Left ventricle myocardium inferior (tissue), 1 donor: ENCODE results near the gene INPP4A. TPM values are rescaled to one million over a fixed set of nuclear protein-coding genes. Genes with fewer than 3 reads are reported as not detected.

Experiments
- DNase-seq: peaks from one replicate; pipeline ENCODE4 v3.0.0-alpha.2; 2020
- H3K27ac ChIP-seq: fragments of 200-600 bp; replicated peaks from 2 replicates; pipeline ENCODE4 v1.8.0; 2021
- H3K27me3 ChIP-seq: fragments of 200-600 bp; 2 replicates; pipeline ENCODE4 v1.8.0; 2021; ENCODE audit warnings: low read depth
- H3K36me3 ChIP-seq: fragments of 200-600 bp; 2 replicates; pipeline ENCODE4 v1.8.0; 2021
- H3K4me1 ChIP-seq: fragments of 200-600 bp; 2 replicates; pipeline ENCODE4 v1.8.0; 2021
- H3K4me3 ChIP-seq: fragments of 200-600 bp; 2 replicates; pipeline ENCODE4 v1.8.0; 2021; ENCODE audit warnings: mild to moderate bottlenecking, moderate library complexity
- H3K9me3 ChIP-seq: fragments of 200-600 bp; replicated peaks from 2 replicates; pipeline ENCODE4 v1.8.0; 2021
- intact Hi-C: fragments of 100-400 bp; cut with micrococcal nuclease; formaldehyde crosslinking; loops from one replicate; pipeline ENCODE4 v1.11.0; 2022
- total RNA-seq: library from RNA; stranded (reverse); fragmentation: NEBNext Ultra II Directional; extraction: Animal tissue kit (Norgen Biotek cat#: 25700); gene quantifications from one replicate; pipeline ENCODE4 v1.2.1, GENCODE V29; 2021
- TF ChIP-seq, protein P1 (sequence below): fragments of 200-600 bp; IDR thresholded peaks from 2 replicates; pipeline ENCODE4 v1.8.0; 2021; ENCODE audit warnings: antibody characterized with exemption, mild to moderate bottlenecking, borderline replicate concordance
- donor health status: DM: no; HTN: yes; CAD: no; lungs with severe emphysema.

INPP4A gene
- total RNA-seq, 1 donor from 2014 or later: 20.8 TPM

DNA sequence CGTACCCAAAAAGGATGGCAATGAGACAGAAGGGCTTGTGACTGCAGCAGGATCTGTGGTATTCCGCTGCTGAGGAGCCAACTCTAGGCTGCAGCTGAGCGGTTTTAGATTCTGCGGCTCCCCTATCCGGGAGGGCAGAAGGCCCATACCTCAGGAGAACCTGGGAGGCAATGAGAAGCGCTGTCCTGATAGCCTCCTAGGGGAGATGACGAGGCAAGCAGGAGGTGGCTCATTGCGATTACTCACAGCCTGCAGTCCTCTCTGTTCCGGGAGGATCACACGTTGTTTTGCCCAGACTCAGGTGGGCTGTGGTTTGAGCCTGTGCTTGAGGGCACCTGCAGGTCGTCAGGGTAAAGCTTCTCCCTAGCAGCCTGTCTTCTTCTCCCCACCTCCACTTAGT, 98.6 kb downstream of the INPP4A start:
- no peak overlapping the region for H3K4me3 ChIP-seq
- H3K9me3 ChIP-seq: no peaks in the 10 kb centered on the region
- H3K4me1 ChIP-seq: no peaks in the 10 kb centered on the region
- TF ChIP-seq, protein P1, sequence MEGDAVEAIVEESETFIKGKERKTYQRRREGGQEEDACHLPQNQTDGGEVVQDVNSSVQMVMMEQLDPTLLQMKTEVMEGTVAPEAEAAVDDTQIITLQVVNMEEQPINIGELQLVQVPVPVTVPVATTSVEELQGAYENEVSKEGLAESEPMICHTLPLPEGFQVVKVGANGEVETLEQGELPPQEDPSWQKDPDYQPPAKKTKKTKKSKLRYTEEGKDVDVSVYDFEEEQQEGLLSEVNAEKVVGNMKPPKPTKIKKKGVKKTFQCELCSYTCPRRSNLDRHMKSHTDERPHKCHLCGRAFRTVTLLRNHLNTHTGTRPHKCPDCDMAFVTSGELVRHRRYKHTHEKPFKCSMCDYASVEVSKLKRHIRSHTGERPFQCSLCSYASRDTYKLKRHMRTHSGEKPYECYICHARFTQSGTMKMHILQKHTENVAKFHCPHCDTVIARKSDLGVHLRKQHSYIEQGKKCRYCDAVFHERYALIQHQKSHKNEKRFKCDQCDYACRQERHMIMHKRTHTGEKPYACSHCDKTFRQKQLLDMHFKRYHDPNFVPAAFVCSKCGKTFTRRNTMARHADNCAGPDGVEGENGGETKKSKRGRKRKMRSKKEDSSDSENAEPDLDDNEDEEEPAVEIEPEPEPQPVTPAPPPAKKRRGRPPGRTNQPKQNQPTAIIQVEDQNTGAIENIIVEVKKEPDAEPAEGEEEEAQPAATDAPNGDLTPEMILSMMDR: no peak
- peaks cover 85% of the 10 kb centered on the region for H3K36me3 ChIP-seq
- H3K27me3 ChIP-seq: no peaks in the 10 kb centered on the region
- no peak overlapping the region for H3K27ac ChIP-seq
- intact Hi-C loops: no loop called here
- DNase-seq: no peak

DNA sequence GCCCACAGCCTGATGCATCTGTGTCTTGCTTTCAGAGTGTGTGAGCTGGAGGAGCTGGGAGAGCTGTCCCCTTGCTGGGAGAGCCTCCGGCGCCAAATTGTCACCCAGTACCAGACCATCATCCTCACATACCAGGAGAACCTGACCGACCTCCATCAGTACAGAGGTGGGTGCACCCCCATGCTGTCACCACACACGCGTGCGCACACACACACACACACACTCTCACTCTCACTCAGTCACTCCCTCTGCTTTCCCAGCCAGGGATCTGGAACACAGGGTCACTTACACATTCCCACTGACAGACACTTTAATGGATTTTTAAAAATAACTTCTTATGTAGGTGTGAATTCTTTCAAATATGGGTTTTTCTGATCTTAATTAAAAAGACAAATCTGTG, 99.2 kb downstream of the INPP4A start:
- Histone ChIP-seq H3K27me3 (no peaks in the 10 kb centered on the region), H3K9me3 (no peaks in the 10 kb centered on the region), H3K4me1 (no peaks in the 10 kb centered on the region), H3K27ac (no peak overlapping the region), H3K36me3 (peaks cover 85% of the 10 kb centered on the region), H3K4me3 (no peak overlapping the region)
- no peak for DNase-seq
- TF ChIP-seq, protein P1: no peak
- intact Hi-C loops: no loop called here

DNA sequence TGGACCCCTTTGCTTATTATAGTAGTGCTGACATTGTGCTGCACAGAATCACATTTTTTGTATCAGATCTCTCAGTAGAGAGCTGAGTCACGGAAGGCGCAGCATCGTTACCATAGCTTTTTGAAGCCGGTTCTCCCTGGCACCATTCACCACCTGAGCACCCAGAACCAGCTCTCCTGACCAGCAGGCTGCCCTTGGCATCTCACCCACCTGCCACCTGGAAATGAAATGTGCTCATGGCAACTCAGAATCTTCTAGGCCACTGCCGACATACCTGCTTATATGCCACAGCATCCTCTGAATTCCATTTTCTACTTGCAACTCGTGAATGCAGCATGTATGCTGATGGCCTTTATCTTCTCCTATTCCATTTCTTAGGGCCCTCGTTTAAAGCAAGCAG, 100.9 kb downstream of the INPP4A start:
- intact Hi-C loops: no loop called here
- Histone ChIP-seq H3K27ac (no peak overlapping the region), H3K9me3 (no peaks in the 10 kb centered on the region), H3K36me3 (peaks cover 80% of the 10 kb centered on the region), H3K4me1 (no peaks in the 10 kb centered on the region), H3K4me3 (no peak overlapping the region), H3K27me3 (no peaks in the 10 kb centered on the region)
- TF ChIP-seq, protein P1: no peak
- no peak for DNase-seq

DNA sequence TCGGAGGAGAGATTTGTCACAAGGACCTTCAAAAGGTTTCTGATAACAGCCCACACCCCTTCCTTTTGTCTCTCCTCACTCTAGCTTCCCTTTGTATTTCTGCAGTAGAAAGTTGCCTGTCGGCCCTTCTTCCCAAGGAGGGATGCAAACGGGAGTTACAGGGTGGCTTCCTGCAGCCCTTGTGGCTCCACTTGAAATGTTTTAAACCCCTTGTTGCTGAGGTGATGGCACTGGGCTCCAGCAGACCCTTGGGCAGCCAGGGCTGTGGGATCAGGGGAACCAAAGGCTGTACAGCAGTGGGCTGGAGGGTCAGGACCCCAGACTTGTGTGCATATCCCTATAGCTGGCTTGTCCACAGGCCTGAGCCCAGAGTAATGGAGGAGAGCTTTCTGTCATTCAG, 101.5 kb downstream of the INPP4A start:
- Histone ChIP-seq H3K36me3 (peaks cover 80% of the 10 kb centered on the region), H3K9me3 (no peaks in the 10 kb centered on the region)

DNA sequence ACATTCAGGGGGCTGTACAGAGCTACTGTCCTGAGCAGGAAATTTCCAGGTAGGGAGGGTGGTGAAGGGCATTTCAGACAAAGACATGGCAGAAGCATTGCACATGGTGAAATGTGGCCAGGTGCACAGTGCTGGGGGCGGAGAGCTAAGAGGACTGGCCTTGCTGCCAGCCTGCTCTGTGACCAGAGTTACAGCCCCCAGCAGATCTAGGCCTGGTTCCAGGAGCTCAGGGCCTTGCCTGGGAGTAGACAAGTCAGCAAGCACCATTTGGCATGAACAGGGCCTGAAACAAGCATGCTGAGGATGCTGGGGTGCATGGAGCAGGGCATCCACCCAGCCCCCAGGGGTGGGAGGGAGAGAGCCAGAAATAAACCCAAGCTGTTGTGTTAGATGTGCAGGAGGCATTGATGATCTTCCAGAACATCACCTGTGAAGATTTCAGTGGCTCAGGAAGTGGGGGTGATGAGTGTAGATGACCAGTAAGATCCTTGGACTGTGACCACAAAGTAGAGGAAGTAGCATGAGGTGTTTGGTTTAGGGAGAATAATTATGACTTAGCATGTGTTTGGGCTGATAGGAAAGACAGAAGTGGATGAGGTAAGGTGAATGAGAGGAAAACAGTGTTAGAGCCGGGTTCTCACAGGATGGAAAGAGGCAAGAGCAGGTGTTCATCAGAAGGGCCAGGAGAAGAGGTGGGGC, 102.6 kb downstream of the INPP4A start:
- intact Hi-C loops: no loop called here
- no peak overlapping the region for H3K4me3 ChIP-seq
- H3K9me3 ChIP-seq: no peaks in the 10 kb centered on the region
- H3K36me3 ChIP-seq: peaks cover 77% of the 10 kb centered on the region
- H3K4me1 ChIP-seq: no peaks in the 10 kb centered on the region
- H3K27ac ChIP-seq: no peak overlapping the region
- TF ChIP-seq, protein P1: no peak
- DNase-seq: no peak
- no peaks in the 10 kb centered on the region for H3K27me3 ChIP-seq

More for the DNA sequence above, 101.5 kb downstream of the INPP4A start:
- no peaks in the 10 kb centered on the region for H3K4me1 ChIP-seq
- intact Hi-C loops: no loop called here
- no peak overlapping the region for H3K4me3 ChIP-seq
- no peak for DNase-seq
- no peaks in the 10 kb centered on the region for H3K27me3 ChIP-seq
- H3K27ac ChIP-seq: no peak overlapping the region
- TF ChIP-seq, protein P1: no peak
